Activated naive CD8-positive, alpha-beta T cell treated with anti-CD3 and anti-CD28 coated beads, Interleukin-2, amount 10 ng/mL, durations not matched to agents 7 days and 5 days (primary cell): ENCODE results near the gene CTNND2. TPM values are rescaled to one million over a fixed set of nuclear protein-coding genes. Genes with fewer than 3 reads are reported as not detected.

Experiments used
- ATAC-seq: fragments of 150-1000 bp; cut with Tn5 transposase; one replicate; pipeline ENCODE4 v1.10.0; 2021; ENCODE audit warnings: low read depth, moderate library complexity
- POLR2A ChIA-PET: fragments of 350-600 bp; sonication (Branson Sonifier 250); formaldehyde crosslinking; loops from one replicate; lab custom pipeline; 2021; ENCODE audit warnings: antibody characterized with exemption; lab: Charles Lee
- DNase-seq: peaks from one replicate; pipeline ENCODE4 v3.0.0; 2021
- H3K27ac Mint-ChIP-seq: one replicate; pipeline ENCODE4 v1.8.0; 2022; ENCODE audit warnings: mild to moderate bottlenecking, mixed read lengths
- H3K27me3 Mint-ChIP-seq: one replicate; pipeline ENCODE4 v1.8.0; 2022; ENCODE audit warnings: mild to moderate bottlenecking, moderate library complexity, mixed read lengths
- H3K36me3 Mint-ChIP-seq: one replicate; pipeline ENCODE4 v1.8.0; 2021; ENCODE audit warnings: mild to moderate bottlenecking, mixed read lengths
- H3K4me1 Mint-ChIP-seq: one replicate; pipeline ENCODE4 v1.8.0; 2021; ENCODE audit warnings: mixed read lengths
- H3K4me3 Mint-ChIP-seq: one replicate; pipeline ENCODE4 v1.8.0; 2022; ENCODE audit warnings: mild to moderate bottlenecking, moderate library complexity, mixed read lengths
- H3K9me3 Mint-ChIP-seq: one replicate; pipeline ENCODE4 v1.8.0; 2021; ENCODE audit warnings: mixed read lengths
- total RNA-seq, 2 experiments: library from RNA; stranded (reverse); gene quantifications; one replicate each; pipeline ENCODE4 v1.2.3, GENCODE V29; 2021

CTNND2 gene
- total RNA-seq, 2 experiments from 2014 or later, result not detected

GRCh38 chr5:11273180-11273903, 630.9 kb downstream of the CTNND2 start:
- H3K27ac Mint-ChIP-seq, result no peak overlapping the region
- DNase-seq (no peak), ATAC-seq (no peak)

GRCh38 chr5:11269515-11269914, 634.7 kb downstream of the CTNND2 start:
- no peaks in the 10 kb centered on the region for H3K27me3 Mint-ChIP-seq
- H3K9me3 Mint-ChIP-seq, result no peaks in the 10 kb centered on the region
- DNase-seq, result no peak
- POLR2A ChIA-PET, result no interaction called here
- no peak for ATAC-seq
- H3K36me3 Mint-ChIP-seq, result no peaks in the 10 kb centered on the region
- no peak overlapping the region for H3K27ac Mint-ChIP-seq
- no peak overlapping the region for H3K4me3 Mint-ChIP-seq
- no peaks in the 10 kb centered on the region for H3K4me1 Mint-ChIP-seq

More at GRCh38 chr5:11273180-11273903, 630.9 kb downstream of the CTNND2 start:
- Mint-ChIP-seq H3K9me3 (no peaks in the 10 kb centered on the region), H3K4me3 (no peak overlapping the region), H3K4me1 (no peaks in the 10 kb centered on the region), H3K27me3 (no peaks in the 10 kb centered on the region), H3K36me3 (no peaks in the 10 kb centered on the region)
- POLR2A ChIA-PET, result no interaction called here

DNA sequence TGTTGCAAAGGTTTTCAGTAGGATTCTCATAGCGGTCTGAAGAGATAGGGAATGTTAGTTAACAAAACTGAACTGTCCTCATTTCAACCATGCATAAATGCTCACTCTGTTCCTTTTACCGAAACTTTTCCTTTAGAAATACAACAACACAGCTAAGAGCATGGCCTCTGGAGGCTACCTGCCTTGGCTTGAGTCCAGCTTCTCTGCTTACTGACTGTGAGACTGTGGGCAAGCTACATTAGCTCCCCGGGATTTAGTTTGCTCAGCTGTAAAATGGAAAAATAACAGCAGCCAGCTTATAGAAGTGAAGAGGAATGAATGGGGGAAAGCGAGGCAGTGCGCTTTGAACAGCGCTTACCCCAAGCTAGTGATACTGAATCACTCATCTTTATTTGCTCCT, 635.4 kb downstream of the CTNND2 start:
- DNase-seq (no peak), ATAC-seq (no peak)
- H3K4me3 Mint-ChIP-seq, result no peak overlapping the region
- POLR2A ChIA-PET, result no interaction called here
- no peaks in the 10 kb centered on the region for H3K4me1 Mint-ChIP-seq
- no peak overlapping the region for H3K27ac Mint-ChIP-seq
- no peaks in the 10 kb centered on the region for H3K36me3 Mint-ChIP-seq
- H3K9me3 Mint-ChIP-seq, result no peaks in the 10 kb centered on the region
- no peaks in the 10 kb centered on the region for H3K27me3 Mint-ChIP-seq

DNA sequence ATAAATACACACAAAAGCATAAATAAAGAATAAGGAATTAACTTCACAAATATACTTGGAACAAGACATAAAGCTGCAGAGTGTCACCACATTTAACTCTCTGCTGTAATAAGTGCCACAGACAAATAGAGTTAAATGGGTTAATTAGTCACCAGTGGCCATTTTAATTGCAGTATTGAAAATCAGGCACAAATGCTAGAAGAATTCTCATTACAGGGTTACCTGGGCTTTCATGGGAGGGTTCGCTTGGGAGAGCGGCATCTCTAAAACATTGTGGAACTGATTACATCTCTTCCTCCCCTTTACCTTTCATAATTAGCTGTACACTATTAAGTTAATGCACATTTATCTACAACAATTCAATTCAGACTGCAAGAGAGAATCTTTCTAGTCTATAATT, 637.9 kb downstream of the CTNND2 start:
- Mint-ChIP-seq H3K27me3 (no peaks in the 10 kb centered on the region), H3K36me3 (no peaks in the 10 kb centered on the region), H3K4me3 (no peak overlapping the region), H3K27ac (no peak overlapping the region), H3K4me1 (no peaks in the 10 kb centered on the region), H3K9me3 (no peaks in the 10 kb centered on the region)
- ATAC-seq, result no peak
- DNase-seq, result no peak
- POLR2A ChIA-PET, result no interaction called here

DNA sequence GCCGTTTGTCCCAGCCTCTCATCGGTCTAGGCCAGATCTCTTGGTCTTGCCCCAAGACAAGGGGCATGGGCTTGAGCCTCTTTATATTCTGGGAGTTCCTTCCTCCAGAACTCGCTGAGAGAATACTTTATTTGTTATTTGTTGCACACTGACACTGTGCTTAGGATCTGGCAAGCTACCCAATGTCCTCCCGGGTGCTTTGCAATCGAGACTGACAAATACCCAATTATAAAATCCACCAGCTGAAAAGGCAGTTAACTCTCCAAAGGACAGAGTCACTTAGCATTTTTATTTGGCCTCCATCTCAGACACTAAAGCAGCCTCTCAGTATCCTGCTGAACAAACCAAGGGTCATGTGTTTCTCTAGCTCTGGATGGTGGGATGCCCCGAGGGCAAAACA, 643.0 kb downstream of the CTNND2 start:
- Mint-ChIP-seq H3K27ac (no peak overlapping the region), H3K36me3 (no peaks in the 10 kb centered on the region), H3K27me3 (no peaks in the 10 kb centered on the region), H3K9me3 (no peaks in the 10 kb centered on the region), H3K4me1 (no peaks in the 10 kb centered on the region), H3K4me3 (no peak overlapping the region)
- no peak for DNase-seq
- POLR2A ChIA-PET, result no interaction called here
- no peak for ATAC-seq

- ATAC-seq, result no peak
- no peaks in the 10 kb centered on the region for H3K27me3 Mint-ChIP-seq
- H3K27ac Mint-ChIP-seq, result no peak overlapping the region
- DNase-seq, result no peak
- H3K9me3 Mint-ChIP-seq, result no peaks in the 10 kb centered on the region
- H3K36me3 Mint-ChIP-seq, result no peaks in the 10 kb centered on the region
- POLR2A ChIA-PET, result no interaction called here
- no peak overlapping the region for H3K4me3 Mint-ChIP-seq
- H3K4me1 Mint-ChIP-seq, result no peaks in the 10 kb centered on the region
Measured at GRCh38 chr5:11258001-11258400, 646.2 kb downstream of the CTNND2 start.

DNA sequence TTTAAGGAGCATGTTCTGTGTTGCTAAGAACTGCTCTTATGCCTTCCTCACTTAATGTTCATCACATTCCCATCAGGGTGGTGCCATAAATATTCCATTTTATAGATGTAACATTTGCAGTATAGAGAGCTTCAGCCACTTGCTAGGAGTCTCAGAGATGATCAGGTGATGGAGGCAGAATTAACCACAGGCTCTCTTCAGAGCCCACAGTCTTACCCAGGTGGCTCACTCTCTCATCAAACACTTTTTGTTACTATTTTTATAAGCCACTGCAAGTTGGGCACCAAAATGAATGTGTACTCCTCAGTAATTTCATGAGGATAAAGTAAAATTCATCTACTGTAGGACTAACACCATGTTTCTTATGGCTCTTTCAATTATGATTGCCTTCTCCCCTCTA, 651.7 kb downstream of the CTNND2 start:
- no peaks in the 10 kb centered on the region for H3K9me3 Mint-ChIP-seq
- no peaks in the 10 kb centered on the region for H3K27me3 Mint-ChIP-seq
- no peak overlapping the region for H3K27ac Mint-ChIP-seq

GRCh38 chr5:11252075-11252474, 652.2 kb downstream of the CTNND2 start:
- H3K4me3 Mint-ChIP-seq, result no peak overlapping the region
- peaks cover under 1% of the 10 kb centered on the region for H3K9me3 Mint-ChIP-seq
- POLR2A ChIA-PET, result no interaction called here
- DNase-seq (no peak), ATAC-seq (no peak)
- H3K27me3 Mint-ChIP-seq, result no peaks in the 10 kb centered on the region
- H3K27ac Mint-ChIP-seq, result no peak overlapping the region
- no peaks in the 10 kb centered on the region for H3K4me1 Mint-ChIP-seq
- no peaks in the 10 kb centered on the region for H3K36me3 Mint-ChIP-seq

More for the DNA sequence above, 651.7 kb downstream of the CTNND2 start:
- POLR2A ChIA-PET, result no interaction called here
- Mint-ChIP-seq H3K4me3 (no peak overlapping the region), H3K36me3 (no peaks in the 10 kb centered on the region), H3K4me1 (no peaks in the 10 kb centered on the region)
- ATAC-seq (no peak), DNase-seq (no peak)

DNA sequence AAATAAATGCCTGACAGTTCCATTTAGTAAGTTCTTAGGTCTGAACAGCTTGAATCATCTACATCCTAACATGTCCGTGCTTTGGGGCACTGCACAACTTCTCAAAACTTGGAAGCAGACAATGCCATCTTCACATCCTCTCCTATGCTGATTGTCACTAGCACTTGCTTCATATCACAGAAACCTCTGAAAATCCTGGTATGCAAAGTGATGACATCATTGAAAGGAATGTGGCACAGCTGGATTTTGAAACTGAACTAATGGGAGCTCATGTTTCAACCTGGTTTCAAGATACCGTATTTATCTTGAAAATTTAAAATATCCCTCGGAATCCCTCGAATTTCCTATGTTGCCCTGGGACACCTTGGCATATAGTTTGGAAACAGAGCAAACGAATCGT, 653.0 kb downstream of the CTNND2 start:
- no peak overlapping the region for H3K27ac Mint-ChIP-seq
- H3K4me1 Mint-ChIP-seq, result no peaks in the 10 kb centered on the region
- H3K36me3 Mint-ChIP-seq, result no peaks in the 10 kb centered on the region
- DNase-seq, result no peak
- H3K4me3 Mint-ChIP-seq, result no peak overlapping the region
- POLR2A ChIA-PET, result no interaction called here
- H3K9me3 Mint-ChIP-seq, result peaks cover 2% of the 10 kb centered on the region
- ATAC-seq, result no peak
- H3K27me3 Mint-ChIP-seq, result no peaks in the 10 kb centered on the region

DNA sequence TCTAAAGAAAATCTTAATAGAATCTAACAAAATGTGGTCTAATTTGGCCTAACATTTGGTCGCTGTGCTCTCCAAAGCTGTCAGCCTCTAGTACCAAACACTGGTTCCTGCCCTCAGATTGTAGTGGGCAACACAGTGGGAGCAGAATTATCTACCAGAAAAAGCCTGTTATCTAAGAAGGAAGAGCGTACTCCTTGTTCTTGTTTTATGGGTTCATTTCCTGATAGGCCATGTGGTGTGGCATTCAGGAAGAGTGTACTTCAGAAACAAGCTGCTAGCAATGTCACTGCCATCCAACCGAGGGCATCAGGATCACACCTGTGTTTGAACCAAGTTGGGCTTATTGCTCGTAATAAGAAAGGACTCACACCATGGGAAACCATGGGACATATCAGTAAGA, 655.3 kb downstream of the CTNND2 start:
- no peak for ATAC-seq
- H3K9me3 Mint-ChIP-seq, result peaks cover 2% of the 10 kb centered on the region

DNA sequence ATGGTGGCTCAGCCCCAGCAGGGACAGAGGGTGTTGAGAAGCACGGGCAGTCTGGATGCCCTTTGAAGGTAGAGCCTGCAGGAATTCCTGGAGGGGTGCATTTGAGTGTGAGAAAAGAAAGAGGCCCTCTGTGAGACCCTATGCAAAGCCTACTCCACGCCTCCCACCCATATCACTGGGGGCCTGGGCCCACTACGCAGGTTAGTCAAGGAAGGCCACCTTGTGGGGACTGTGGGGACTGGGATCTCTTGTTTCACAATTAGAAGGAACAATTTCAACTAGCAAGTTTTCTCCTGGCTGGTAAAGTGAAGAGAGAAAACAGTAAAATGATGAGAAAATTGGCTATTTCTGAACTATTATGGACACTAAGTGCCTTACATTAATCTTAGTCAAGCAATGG, 657.0 kb downstream of the CTNND2 start:
- H3K4me3 Mint-ChIP-seq, result no peak overlapping the region
- H3K9me3 Mint-ChIP-seq, result peaks cover 2% of the 10 kb centered on the region
- no peaks in the 10 kb centered on the region for H3K36me3 Mint-ChIP-seq
- no peak for DNase-seq
- no peak overlapping the region for H3K27ac Mint-ChIP-seq
- no peaks in the 10 kb centered on the region for H3K4me1 Mint-ChIP-seq
- POLR2A ChIA-PET, result no interaction called here
- H3K27me3 Mint-ChIP-seq, result no peaks in the 10 kb centered on the region
- no peak for ATAC-seq

More for the DNA sequence above, 655.3 kb downstream of the CTNND2 start:
- Mint-ChIP-seq H3K4me3 (no peak overlapping the region), H3K4me1 (no peaks in the 10 kb centered on the region), H3K36me3 (no peaks in the 10 kb centered on the region), H3K27me3 (no peaks in the 10 kb centered on the region), H3K27ac (no peak overlapping the region)
- POLR2A ChIA-PET, result no interaction called here
- DNase-seq, result no peak

GRCh38 chr5:11240293-11241190, 663.7 kb downstream of the CTNND2 start:
- Mint-ChIP-seq H3K9me3 (peaks cover 7% of the 10 kb centered on the region), H3K4me1 (no peaks in the 10 kb centered on the region), H3K36me3 (no peaks in the 10 kb centered on the region), H3K27me3 (no peaks in the 10 kb centered on the region), H3K4me3 (no peak overlapping the region), H3K27ac (no peak overlapping the region)
- ATAC-seq (no peak), DNase-seq (no peak)
- POLR2A ChIA-PET, result no interaction called here

GRCh38 chr5:11239261-11240015, 664.8 kb downstream of the CTNND2 start:
- ATAC-seq, result no peak
- Mint-ChIP-seq H3K9me3 (peaks cover 7% of the 10 kb centered on the region), H3K36me3 (no peaks in the 10 kb centered on the region), H3K4me1 (peaks cover 8% of the 10 kb centered on the region), H3K27me3 (no peaks in the 10 kb centered on the region), H3K4me3 (no peak overlapping the region), H3K27ac (no peak overlapping the region)
- DNase-seq, result no peak
- POLR2A ChIA-PET, result no interaction called here
